Natural killer cell (primary cell): Measurements from ENCODE around the gene SLC37A4. TPM values are rescaled to one million over a fixed set of nuclear protein-coding genes. Genes with fewer than 3 reads are reported as not detected.

ENCODE experiments used
- ATAC-seq, 3 donors: fragments of 150-1000 bp in 2 of 3; fragments of 200-7000 bp in 1 of 3; cut with Tn5 transposase; 1 replicate in 1 of 3; 2 replicates in 2 of 3; pipeline ENCODE4 v1.10.0; 2021; ENCODE audit warnings: mild to moderate bottlenecking in 2 of 3, moderate library complexity in 2 of 3
- DNase-seq, 2 donors: peaks; one replicate each; pipeline versions ENCODE4 v3.0.0 to v3.0.0-alpha.2; 2013 to 2021; ENCODE audit warnings: mixed read lengths in 1 of 2
- H3K27ac ChIP-seq: one replicate; pipeline ENCODE4 v1.5.1; 2013; ENCODE audit warnings: mild to moderate bottlenecking, low read length
- H3K27me3 ChIP-seq: one replicate; pipeline ENCODE4 v1.6.1; 2013; ENCODE audit warnings: low read length; ENCODE audit not compliant: control insufficient read depth, insufficient read depth
- H3K36me3 ChIP-seq: one replicate; pipeline ENCODE4 v1.6.1; 2013; ENCODE audit warnings: low read length; ENCODE audit not compliant: control insufficient read depth, insufficient read depth
- H3K4me1 ChIP-seq: one replicate; pipeline ENCODE4 v1.6.1; 2013; ENCODE audit warnings: low read length; ENCODE audit not compliant: control insufficient read depth, insufficient read depth
- H3K4me3 ChIP-seq: one replicate; pipeline ENCODE4 v1.5.1; 2013; ENCODE audit warnings: low read length
- H3K9me3 ChIP-seq: one replicate; pipeline ENCODE4 v1.6.1; 2013; ENCODE audit warnings: low read length; ENCODE audit not compliant: control insufficient read depth, insufficient read depth
- H3K27ac Mint-ChIP-seq, 2 donors: one replicate each; pipeline ENCODE4 v1.8.0; 2022; ENCODE audit warnings: mild to moderate bottlenecking in 2 of 2, mixed read lengths in 2 of 2, moderate library complexity in 1 of 2
- H3K27me3 Mint-ChIP-seq, 2 donors: one replicate each; pipeline ENCODE4 v1.8.0; 2022; ENCODE audit warnings: low read depth in 2 of 2, mixed read lengths in 2 of 2
- H3K36me3 Mint-ChIP-seq: one replicate; pipeline ENCODE4 v1.8.0; 2022; ENCODE audit warnings: mixed read lengths
- H3K4me1 Mint-ChIP-seq, 2 donors: one replicate each; pipeline ENCODE4 v1.8.0; 2022; ENCODE audit warnings: mixed read lengths in 2 of 2
- H3K4me3 Mint-ChIP-seq: one replicate; pipeline ENCODE4 v1.8.0; 2022; ENCODE audit warnings: mild to moderate bottlenecking, moderate library complexity, mixed read lengths
- H3K9me3 Mint-ChIP-seq, 2 donors: one replicate each; pipeline ENCODE4 v1.8.0; 2022; ENCODE audit warnings: mixed read lengths in 2 of 2
- WGBS: methylation state at CpG from one replicate; pipeline ENCODE4 v1.1.7; 2013; ENCODE audit warnings: missing lambda C conversion rate; ENCODE audit not compliant: insufficient coverage; 5-methylcytosine and 5-hydroxymethylcytosine counted together
- intact Hi-C: fragments of 100-400 bp; cut with micrococcal nuclease; formaldehyde crosslinking; loops from one replicate; pipeline ENCODE4 v1.14.2; 2022
- total RNA-seq, 4 donors: library from RNA; stranded (reverse); fragments of 120-200 nt in 1 of 4; gene quantifications; one replicate each; pipeline versions ENCODE4 v1.2.3 to v1.2.4, GENCODE V29; 2013 to 2022
- TF ChIP-seq, protein P1 (sequence below): fragments of 200-600 bp; IDR thresholded peaks from one replicate; pipeline ENCODE4 v1.8.0; 2022; ENCODE audit warnings: antibody characterized with exemption

The SLC37A4 gene
- total RNA-seq, 3 donors from 2014 or later (not counting 1 experiment from before 2014, with no cell fraction given): 4.6 to 7.7 (median 6.5) TPM

DNA sequence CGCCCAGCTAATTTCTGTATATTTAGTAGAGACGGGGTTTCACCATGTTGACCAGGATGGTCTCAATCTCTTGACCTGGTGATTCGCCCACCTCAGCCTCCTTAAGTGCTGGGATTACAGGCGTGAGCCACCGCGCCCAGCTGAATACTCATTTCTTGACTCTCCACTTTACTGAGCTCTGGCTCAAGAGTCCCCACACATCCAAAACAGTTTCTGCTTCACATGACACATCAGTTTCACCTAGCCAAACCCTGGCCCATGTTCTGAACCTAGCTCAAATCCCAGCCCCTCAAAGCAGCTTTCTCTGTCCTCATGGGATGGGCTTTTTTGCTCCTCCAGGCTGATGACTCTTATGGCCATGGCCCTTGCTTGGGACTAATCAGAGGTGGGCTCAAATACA, 16.5 kb upstream of the SLC37A4 start:
- Histone ChIP-seq H3K9me3 (no peaks in the 10 kb centered on the region), H3K4me3 (no peak overlapping the region), H3K36me3 (peaks cover 68% of the 10 kb centered on the region), H3K4me1 (no peaks in the 10 kb centered on the region), H3K27me3 (no peaks in the 10 kb centered on the region), H3K27ac (no peak overlapping the region)
- TF ChIP-seq, protein P1, sequence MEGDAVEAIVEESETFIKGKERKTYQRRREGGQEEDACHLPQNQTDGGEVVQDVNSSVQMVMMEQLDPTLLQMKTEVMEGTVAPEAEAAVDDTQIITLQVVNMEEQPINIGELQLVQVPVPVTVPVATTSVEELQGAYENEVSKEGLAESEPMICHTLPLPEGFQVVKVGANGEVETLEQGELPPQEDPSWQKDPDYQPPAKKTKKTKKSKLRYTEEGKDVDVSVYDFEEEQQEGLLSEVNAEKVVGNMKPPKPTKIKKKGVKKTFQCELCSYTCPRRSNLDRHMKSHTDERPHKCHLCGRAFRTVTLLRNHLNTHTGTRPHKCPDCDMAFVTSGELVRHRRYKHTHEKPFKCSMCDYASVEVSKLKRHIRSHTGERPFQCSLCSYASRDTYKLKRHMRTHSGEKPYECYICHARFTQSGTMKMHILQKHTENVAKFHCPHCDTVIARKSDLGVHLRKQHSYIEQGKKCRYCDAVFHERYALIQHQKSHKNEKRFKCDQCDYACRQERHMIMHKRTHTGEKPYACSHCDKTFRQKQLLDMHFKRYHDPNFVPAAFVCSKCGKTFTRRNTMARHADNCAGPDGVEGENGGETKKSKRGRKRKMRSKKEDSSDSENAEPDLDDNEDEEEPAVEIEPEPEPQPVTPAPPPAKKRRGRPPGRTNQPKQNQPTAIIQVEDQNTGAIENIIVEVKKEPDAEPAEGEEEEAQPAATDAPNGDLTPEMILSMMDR: no peak
- Mint-ChIP-seq H3K4me3 (no peak overlapping the region), H3K36me3 (peaks cover 22% of the 10 kb centered on the region), H3K9me3 (no peaks in the 10 kb centered on the region), H3K27ac (no peak overlapping the region), H3K27me3 (no peaks in the 10 kb centered on the region), H3K4me1 (peaks cover 6 to 7% of the 10 kb centered on the region in 2 donors)
- no peak for DNase-seq
- intact Hi-C loops: no loop called here
- ATAC-seq: no peak
- 78% methylated on average over 6 of the region's 6 CpGs for WGBS

DNA sequence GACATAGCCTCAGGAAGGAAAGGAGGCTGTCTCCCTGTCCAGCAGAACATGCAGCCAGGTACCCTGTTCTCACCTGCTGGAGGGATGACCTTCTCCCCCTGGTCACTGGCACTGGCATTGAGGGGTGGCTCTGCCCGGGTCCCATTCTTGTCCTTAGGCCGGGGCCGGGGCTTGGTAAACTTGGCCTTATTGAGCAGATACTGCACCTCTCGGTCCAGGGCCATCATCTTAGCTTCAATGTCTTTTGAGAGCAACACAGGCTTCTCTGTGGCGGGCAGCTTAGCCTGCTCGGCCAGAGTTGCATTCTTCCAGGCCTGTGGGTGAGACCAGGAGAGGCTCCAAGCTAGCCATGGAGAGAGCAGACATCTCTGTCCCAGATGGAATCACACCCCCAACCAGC, 15.8 kb upstream of the SLC37A4 start:
- intact Hi-C loops: no loop called here
- H3K4me3 Mint-ChIP-seq: no peak overlapping the region
- Histone ChIP-seq H3K27me3 (no peaks in the 10 kb centered on the region), H3K27ac (no peak overlapping the region), H3K9me3 (no peaks in the 10 kb centered on the region), H3K4me1 (no peaks in the 10 kb centered on the region), H3K36me3 (peaks cover 61% of the 10 kb centered on the region), H3K4me3 (no peak overlapping the region)
- WGBS: 99% methylated on average over 6 of the region's 6 CpGs
- H3K4me1 Mint-ChIP-seq: peaks cover 4 to 6% of the 10 kb centered on the region in 2 donors
- no peaks in the 10 kb centered on the region for H3K9me3 Mint-ChIP-seq
- TF ChIP-seq, protein P1: no peak
- no peaks in the 10 kb centered on the region for H3K27me3 Mint-ChIP-seq
- ATAC-seq (no peak), DNase-seq (no peak)
- no peak overlapping the region for H3K27ac Mint-ChIP-seq
- peaks cover 22% of the 10 kb centered on the region for H3K36me3 Mint-ChIP-seq

DNA sequence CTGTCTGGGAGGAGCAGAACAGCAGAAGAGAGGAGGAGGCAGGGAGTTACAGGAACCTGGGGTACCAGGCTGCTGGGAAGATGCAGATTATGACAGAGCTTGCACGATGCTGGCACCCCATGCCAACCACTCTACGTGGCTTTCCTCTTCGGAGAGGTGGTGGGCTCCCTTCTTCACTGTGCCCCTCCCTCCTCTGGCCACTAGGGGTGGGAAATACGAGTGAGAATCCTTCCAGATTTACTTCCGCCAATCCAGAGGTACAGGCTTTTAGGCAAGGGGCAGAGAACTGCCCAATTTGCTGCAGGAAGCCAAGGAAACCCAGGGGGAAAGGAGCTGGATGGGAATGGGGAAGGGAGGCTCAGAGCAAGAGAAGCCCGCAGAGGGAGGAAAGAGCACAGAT, 14.0 kb upstream of the SLC37A4 start:
- peaks cover 47% of the 10 kb centered on the region for H3K36me3 ChIP-seq
- peaks cover 2 to 3% of the 10 kb centered on the region in 2 donors for H3K4me1 Mint-ChIP-seq
- peak overlapping the region in 1 of 2 donors; percentile 51 for H3K27ac Mint-ChIP-seq
- H3K27me3 Mint-ChIP-seq: no peaks in the 10 kb centered on the region
- no peaks in the 10 kb centered on the region for H3K27me3 ChIP-seq
- WGBS: 100% methylated on average over 6 of the region's 6 CpGs
- no peaks in the 10 kb centered on the region for H3K9me3 Mint-ChIP-seq
- H3K4me3 ChIP-seq: no peak overlapping the region
- no peak overlapping the region for H3K4me3 Mint-ChIP-seq
- ATAC-seq (peak in 1 of 3 donors; percentile 19), DNase-seq (no peak)
- H3K9me3 ChIP-seq: no peaks in the 10 kb centered on the region
- no peaks in the 10 kb centered on the region for H3K4me1 ChIP-seq
- intact Hi-C loops: no loop called here
- TF ChIP-seq, protein P1: no peak
- peaks cover 17% of the 10 kb centered on the region for H3K36me3 Mint-ChIP-seq
- H3K27ac ChIP-seq: no peak overlapping the region

DNA sequence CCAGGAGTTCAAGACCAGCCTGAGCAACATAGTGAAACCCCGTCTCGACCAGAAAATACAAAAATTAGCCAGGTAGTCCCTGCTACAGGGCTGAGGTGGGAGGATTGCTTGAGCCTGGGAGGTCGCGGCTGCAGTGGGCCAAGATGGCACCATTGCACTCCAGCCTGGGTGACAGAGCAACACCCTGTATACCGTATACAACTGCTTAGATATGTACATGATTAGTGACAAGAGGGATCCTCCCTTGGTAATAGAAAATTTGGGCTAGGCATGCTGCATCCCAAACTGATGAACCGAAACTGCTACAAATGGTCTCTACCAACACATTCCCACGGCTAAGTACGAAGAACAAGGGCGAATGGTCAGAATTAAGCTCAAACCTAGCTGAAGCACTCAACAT, 12.2 kb upstream of the SLC37A4 start:
- Histone ChIP-seq H3K27me3 (no peaks in the 10 kb centered on the region), H3K9me3 (no peaks in the 10 kb centered on the region), H3K4me3 (no peak overlapping the region), H3K4me1 (no peaks in the 10 kb centered on the region), H3K27ac (no peak overlapping the region), H3K36me3 (peaks cover 29% of the 10 kb centered on the region)
- H3K27ac Mint-ChIP-seq: no peak overlapping the region
- no peak overlapping the region for H3K4me3 Mint-ChIP-seq
- H3K9me3 Mint-ChIP-seq: no peaks in the 10 kb centered on the region
- intact Hi-C loops: no loop called here
- H3K27me3 Mint-ChIP-seq: peaks cover 0 to 4% of the 10 kb centered on the region in 2 donors
- WGBS: 88% methylated on average over 9 of the region's 9 CpGs
- ATAC-seq: no peak
- no peak for DNase-seq
- TF ChIP-seq, protein P1: no peak
- H3K36me3 Mint-ChIP-seq: peaks cover 6% of the 10 kb centered on the region
- H3K4me1 Mint-ChIP-seq: no peaks in the 10 kb centered on the region
